Omental fat pad (tissue), 4 donors: ENCODE data around the gene URGCP. TPM values are rescaled to one million over a fixed set of nuclear protein-coding genes. Genes with fewer than 3 reads are reported as not detected.

Experiments
- ATAC-seq: fragments of 150-250 bp; one replicate; pipeline ENCODE4 v1.9.1; 2016; ENCODE audit warnings: mild to moderate bottlenecking, moderate library complexity; ENCODE audit not compliant: low FRiP score
- DNase-seq: peaks from one replicate; pipeline ENCODE4 v3.0.0-alpha.2; 2019; ENCODE audit warnings: low spot score
- CTCF ChIP-seq, 3 donors: fragments of 450-650 bp; IDR thresholded peaks; one replicate each; pipeline ENCODE4 v1.5.1; 2016 to 2017; ENCODE audit warnings: antibody characterized with exemption in 3 of 3, mild to moderate bottlenecking in 3 of 3, moderate library complexity in 2 of 3
- total RNA-seq, 4 donors: library from RNA; depleted of rRNA; stranded (reverse); fragments of >200 nt; gene quantifications; one replicate each; pipeline ENCODE4 v1.1.0, GENCODE V29; 2016

Gene URGCP
- total RNA-seq, 4 donors from 2014 or later, result 25.2 to 45.3 (median 25.6) TPM

DNA sequence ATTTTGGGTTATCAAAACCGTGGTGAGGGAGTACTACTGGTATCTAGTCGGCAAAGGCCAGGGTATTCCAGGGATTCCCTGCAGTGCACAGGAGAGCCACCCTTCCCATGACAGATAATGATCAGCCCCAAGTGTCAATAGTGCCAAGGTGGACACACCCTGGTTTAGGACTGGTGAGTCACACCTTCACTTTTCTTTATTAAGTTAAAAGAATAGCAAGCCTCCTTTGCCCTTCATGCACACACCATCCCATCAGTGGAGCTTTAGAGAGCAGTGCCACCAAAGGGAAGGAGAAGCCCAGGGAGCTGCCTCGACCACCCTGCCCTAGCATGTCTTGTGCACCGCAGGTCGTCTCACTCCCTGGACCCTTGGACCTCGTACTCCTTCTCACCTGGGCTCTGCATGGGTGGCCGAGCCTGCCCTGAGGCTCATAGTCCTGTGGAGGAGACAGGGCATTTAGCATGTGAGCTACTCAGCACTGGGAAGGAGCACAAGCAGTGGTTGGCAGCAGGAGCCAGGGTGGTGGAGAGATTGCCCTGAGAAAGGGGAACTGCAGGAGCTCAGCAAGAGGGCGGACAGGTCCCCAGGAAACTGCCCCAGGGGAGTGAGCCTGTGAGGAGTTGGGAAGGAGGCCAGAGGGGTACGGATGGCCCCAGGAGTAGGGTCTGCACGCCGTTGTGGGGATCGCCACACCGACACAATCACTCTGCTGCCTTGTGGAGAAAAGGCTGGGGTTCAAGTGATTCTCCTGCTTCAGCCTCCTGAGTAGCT lies 37.2 kb upstream of the URGCP start:
- ATAC-seq, result no peak
- no peak for DNase-seq
- no peak for TF ChIP-seq CTCF (IDR thresholded peaks at IDR 0.05)

GRCh38 chr7:43942997-43943396 lies 36.6 kb upstream of the URGCP start:
- TF ChIP-seq CTCF (IDR thresholded peaks at IDR 0.05), result no peak
- ATAC-seq, result peak; percentile 14
- DNase-seq, result no peak

GRCh38 chr7:43942250-43942649 lies 35.9 kb upstream of the URGCP start:
- no peak for TF ChIP-seq CTCF (IDR thresholded peaks at IDR 0.05)
- ATAC-seq (no peak), DNase-seq (no peak)

DNA sequence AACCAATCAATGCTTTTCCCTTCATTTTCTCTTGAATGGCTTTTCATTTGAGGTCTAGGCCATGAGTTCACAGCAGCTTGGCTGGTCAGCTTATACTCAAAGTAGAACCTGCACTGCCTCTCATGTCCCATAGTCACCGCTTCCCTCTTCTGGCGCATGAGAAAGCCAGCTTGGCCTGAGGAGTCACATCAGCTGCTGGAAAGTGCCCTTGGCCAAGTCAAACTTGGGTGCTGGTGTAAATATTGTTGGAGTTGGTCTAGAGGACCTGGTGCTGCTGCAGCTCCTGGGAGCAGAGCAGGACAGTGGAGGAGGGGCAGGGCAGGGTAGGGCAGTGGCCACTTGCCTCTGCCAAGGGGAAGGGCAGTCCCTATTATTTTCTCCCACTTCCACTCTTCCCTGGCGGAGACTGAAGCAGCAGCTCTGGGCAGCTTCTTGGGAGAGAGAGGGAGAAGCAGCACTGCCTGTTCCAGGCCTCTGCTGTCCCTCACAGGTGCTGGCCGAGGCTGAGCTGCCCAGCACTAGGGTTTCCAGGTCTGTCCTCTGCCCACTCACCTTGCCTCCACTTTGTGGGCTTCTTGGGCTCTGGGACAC lies 32.6 kb upstream of the URGCP start:
- DNase-seq (no peak), ATAC-seq (no peak)
- TF ChIP-seq CTCF (IDR thresholded peaks at IDR 0.05), result no peak

GRCh38 chr7:43937444-43937843 lies 31.0 kb upstream of the URGCP start:
- ATAC-seq, result no peak
- DNase-seq, result no peak
- TF ChIP-seq CTCF (IDR thresholded peaks at IDR 0.05), result no peak

DNA sequence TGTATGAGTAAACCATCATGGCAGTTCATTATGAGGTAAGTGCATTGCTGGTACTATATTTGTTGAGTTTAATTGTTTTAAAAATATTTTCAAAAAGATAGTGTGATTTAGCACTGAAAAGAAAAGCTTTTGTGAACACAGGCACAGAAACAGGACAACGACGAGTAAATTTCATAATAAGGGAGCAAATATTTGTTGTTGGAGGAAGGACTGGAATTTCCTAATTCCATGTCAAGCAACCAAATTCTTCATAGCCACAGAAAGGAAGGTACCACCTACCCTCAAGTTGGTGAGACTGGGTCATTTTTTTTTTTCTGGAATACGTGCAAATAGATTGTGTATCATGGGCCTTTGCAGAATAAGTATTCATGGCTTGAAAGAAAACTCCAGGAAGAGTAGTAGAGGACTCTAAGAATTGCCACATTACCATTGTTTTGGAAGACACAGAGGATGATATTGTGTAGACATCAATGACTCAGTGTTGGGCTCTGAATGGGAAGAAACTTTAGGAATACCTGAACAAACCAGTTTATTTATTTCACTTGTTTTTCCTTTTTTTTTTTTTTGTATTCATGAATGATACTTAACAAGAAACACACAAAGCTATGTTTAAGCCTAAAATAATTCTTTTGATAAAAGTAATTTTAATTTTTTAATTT lies 27.6 kb upstream of the URGCP start:
- ATAC-seq (no peak), DNase-seq (no peak)

More for the DNA sequence above, 27.6 kb upstream of the URGCP start:
- no peak for TF ChIP-seq CTCF (IDR thresholded peaks at IDR 0.05)
